K562 (cell line): ENCODE results near the gene SOBP. TPM values are rescaled to one million over a fixed set of nuclear protein-coding genes. Genes with fewer than 3 reads are reported as not detected.

Source experiments
- ZNF407 ChIP-seq: fragments of 450-650 bp; IDR thresholded peaks from 2 replicates; pipeline ENCODE4 v1.6.1; 2016; ENCODE audit warnings: low read depth
- polyA plus RNA-seq, 8 experiments: library from polyadenylated mRNA; depleted of rRNA in 4 of 8; stranded (reverse) in 5 of 8; unstranded in 3 of 8; fragments of >200 nt; fragmentation: Nextera tagmentation in 2 of 8; fragmentation: Illumina TruSeq in 1 of 8; extraction: Ambion mirVana in 2 of 8; extraction: Trizol in 1 of 8; gene quantifications; 2 replicates each; pipeline versions ENCODE4 v1.2.1 to v1.2.3, GENCODE V29; 2011 to 2014; ENCODE audit warnings: inconsistent platforms in 1 of 8, missing spikeins in 1 of 8
- total RNA-seq, 7 experiments: library from RNA; depleted of rRNA in 6 of 7; stranded (reverse); fragments of >200 nt in 6 of 7; fragmentation: Illumina TruSeq in 2 of 7; extraction: Trizol in 2 of 7; gene quantifications; 2 replicates each; pipeline versions ENCODE4 v1.2.1 to v1.2.3, GENCODE V29; 2011 to 2021; ENCODE audit warnings: low replicate concordance in 1 of 7

The SOBP gene
- total and polyA plus RNA-seq, 9 of the 15 experiments (the other 6 are each of a cell fraction or from before 2014, with no cell fraction given) = 0.16 TPM; not detected in 8

- no peak for TF ChIP-seq ZNF407
Measured at GRCh38 chr6:107538856-107539387, 49.0 kb downstream of the SOBP start (continued).
